Loucy (cell line): ENCODE results near the gene GATA5.

ENCODE experiments used
- H2AFZ ChIP-seq: fragments of 200-600 bp; sonication (generic); 2 replicates; pipeline ENCODE4 v1.6.0; 2016; ENCODE audit warnings: antibody characterized with exemption, mild to moderate bottlenecking, low read length, moderate library complexity
- H3F3A ChIP-seq: fragments of 200-600 bp; 2 replicates; pipeline ENCODE4 v1.6.0; 2016; ENCODE audit warnings: antibody characterized with exemption, low read depth, mild to moderate bottlenecking
- H3K27me3 ChIP-seq: fragments of 200-600 bp; sonication (generic); 2 replicates; pipeline ENCODE4 v1.6.1; 2014; ENCODE audit warnings: low read length, mild to moderate bottlenecking; ENCODE audit not compliant: insufficient read depth, poor library complexity, severe bottlenecking
- H3K36me3 ChIP-seq: fragments of 200-600 bp; sonication (generic); 2 replicates; pipeline ENCODE4 v1.6.1; 2016; ENCODE audit warnings: low read length; ENCODE audit not compliant: insufficient read depth
- H3K4me1 ChIP-seq: fragments of 200-600 bp; sonication (generic); 2 replicates; pipeline ENCODE4 v1.5.1; 2014; ENCODE audit warnings: low read length, mild to moderate bottlenecking; ENCODE audit not compliant: insufficient read depth, poor library complexity, severe bottlenecking
- H3K4me2 ChIP-seq: fragments of 200-600 bp; sonication (generic); 2 replicates; pipeline ENCODE4 v1.6.0; 2014; ENCODE audit warnings: antibody characterized with exemption, low read length, low read depth, mild to moderate bottlenecking; ENCODE audit not compliant: poor library complexity, severe bottlenecking
- H3K4me3 ChIP-seq: fragments of 200-600 bp; sonication (generic); 2 replicates; pipeline ENCODE4 v1.5.1; 2014; ENCODE audit warnings: low read length, mild to moderate bottlenecking, mixed read lengths; ENCODE audit not compliant: poor library complexity, severe bottlenecking
- H3K79me2 ChIP-seq: fragments of 200-600 bp; sonication (generic); 2 replicates; pipeline ENCODE4 v1.6.1; 2014; ENCODE audit warnings: low read length; ENCODE audit not compliant: insufficient read depth
- H3K9ac ChIP-seq: fragments of 200-600 bp; sonication (generic); 2 replicates; pipeline ENCODE4 v1.6.0; 2014; ENCODE audit warnings: mild to moderate bottlenecking, low read depth, low read length, moderate library complexity; ENCODE audit not compliant: poor library complexity, severe bottlenecking
- H3K9me2 ChIP-seq: fragments of 200-600 bp; sonication (generic); replicated peaks from 2 replicates; pipeline ENCODE4 v1.6.1; 2016; ENCODE audit warnings: low read depth, low read length, mixed read lengths
- H3K9me3 ChIP-seq: fragments of 200-600 bp; sonication (generic); 2 replicates; pipeline ENCODE4 v1.6.1; 2014; ENCODE audit warnings: mild to moderate bottlenecking, antibody characterized with exemption, low read length, low read depth; ENCODE audit not compliant: insufficient read depth
- H4K20me1 ChIP-seq: fragments of 200-600 bp; sonication (generic); 2 replicates; pipeline ENCODE4 v1.6.0; 2014; ENCODE audit warnings: antibody characterized with exemption, low read length, mild to moderate bottlenecking; ENCODE audit not compliant: insufficient read depth, poor library complexity, severe bottlenecking
- EZH2phosphoT487 ChIP-seq: fragments of 200-600 bp; IDR thresholded peaks from 2 replicates; pipeline ENCODE4 v1.6.1; 2018; ENCODE audit warnings: antibody characterized with exemption, mild to moderate bottlenecking, moderate library complexity, borderline replicate concordance
- TF ChIP-seq, protein P1 (sequence below): fragments of 200-600 bp; sonication (generic); conservative IDR thresholded peaks from 2 replicates; pipeline ENCODE4 v1.5.1; 2014; ENCODE audit warnings: mild to moderate bottlenecking, antibody characterized with exemption, low read length

GATA5 gene

GRCh38 chr20:62418709-62419487 is 56.9 kb downstream of the GATA5 start:
- Histone ChIP-seq H3K27me3 (no peaks in the 10 kb centered on the region), H3K36me3 (no peaks in the 10 kb centered on the region), H3K9me3 (no peaks in the 10 kb centered on the region), H3K9ac (no peak overlapping the region), H3K4me1 (no peaks in the 10 kb centered on the region), H3K4me2 (no peak overlapping the region), H3K4me3 (no peak overlapping the region), H3K9me2 (no peaks in the 10 kb centered on the region), H3F3A (no peaks in the 10 kb centered on the region), H2AFZ (no peak overlapping the region), H4K20me1 (no peaks in the 10 kb centered on the region), H3K79me2 (no peaks in the 10 kb centered on the region)
- TF ChIP-seq, protein P1, sequence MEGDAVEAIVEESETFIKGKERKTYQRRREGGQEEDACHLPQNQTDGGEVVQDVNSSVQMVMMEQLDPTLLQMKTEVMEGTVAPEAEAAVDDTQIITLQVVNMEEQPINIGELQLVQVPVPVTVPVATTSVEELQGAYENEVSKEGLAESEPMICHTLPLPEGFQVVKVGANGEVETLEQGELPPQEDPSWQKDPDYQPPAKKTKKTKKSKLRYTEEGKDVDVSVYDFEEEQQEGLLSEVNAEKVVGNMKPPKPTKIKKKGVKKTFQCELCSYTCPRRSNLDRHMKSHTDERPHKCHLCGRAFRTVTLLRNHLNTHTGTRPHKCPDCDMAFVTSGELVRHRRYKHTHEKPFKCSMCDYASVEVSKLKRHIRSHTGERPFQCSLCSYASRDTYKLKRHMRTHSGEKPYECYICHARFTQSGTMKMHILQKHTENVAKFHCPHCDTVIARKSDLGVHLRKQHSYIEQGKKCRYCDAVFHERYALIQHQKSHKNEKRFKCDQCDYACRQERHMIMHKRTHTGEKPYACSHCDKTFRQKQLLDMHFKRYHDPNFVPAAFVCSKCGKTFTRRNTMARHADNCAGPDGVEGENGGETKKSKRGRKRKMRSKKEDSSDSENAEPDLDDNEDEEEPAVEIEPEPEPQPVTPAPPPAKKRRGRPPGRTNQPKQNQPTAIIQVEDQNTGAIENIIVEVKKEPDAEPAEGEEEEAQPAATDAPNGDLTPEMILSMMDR, result no peak
- no peak for TF ChIP-seq EZH2phosphoT487

- Histone ChIP-seq H3K27me3 (no peaks in the 10 kb centered on the region), H3K4me3 (no peak overlapping the region), H4K20me1 (no peaks in the 10 kb centered on the region), H3K9ac (no peak overlapping the region), H3K9me2 (no peaks in the 10 kb centered on the region), H3K79me2 (no peaks in the 10 kb centered on the region), H3K4me2 (no peak overlapping the region), H3K4me1 (no peaks in the 10 kb centered on the region), H3K36me3 (no peaks in the 10 kb centered on the region), H3K9me3 (no peaks in the 10 kb centered on the region), H3F3A (no peaks in the 10 kb centered on the region), H2AFZ (no peak overlapping the region)
- TF ChIP-seq, protein P1, result no peak
- TF ChIP-seq EZH2phosphoT487, result no peak
Measured at GRCh38 chr20:62417981-62418708, 57.6 kb downstream of the GATA5 start.

GRCh38 chr20:62416651-62417637 is 58.9 kb downstream of the GATA5 start:
- Histone ChIP-seq H3K27me3 (no peaks in the 10 kb centered on the region), H3K9me3 (no peaks in the 10 kb centered on the region), H4K20me1 (no peaks in the 10 kb centered on the region), H3K4me3 (no peak overlapping the region), H3K4me2 (no peak overlapping the region), H3K9ac (no peak overlapping the region), H3K36me3 (no peaks in the 10 kb centered on the region), H3K4me1 (no peaks in the 10 kb centered on the region), H3K79me2 (no peaks in the 10 kb centered on the region), H2AFZ (no peak overlapping the region), H3K9me2 (no peaks in the 10 kb centered on the region), H3F3A (no peaks in the 10 kb centered on the region)
- TF ChIP-seq EZH2phosphoT487, result no peak
- TF ChIP-seq, protein P1, result no peak
